Middle frontal gyrus (tissue), 1 donor: ENCODE data around the gene SMTN.
"Not testable (repeated sequence)": the region's sequence is repeated elsewhere in the genome, so short reads cannot be mapped to it uniquely, and the experiment has no call there.

Source experiments
- DNase-seq: peaks from one replicate; pipeline ENCODE4 v3.0.0-alpha.2; 2015; ENCODE audit warnings: low spot score; ENCODE audit errors: extremely low spot score

The SMTN gene

DNA sequence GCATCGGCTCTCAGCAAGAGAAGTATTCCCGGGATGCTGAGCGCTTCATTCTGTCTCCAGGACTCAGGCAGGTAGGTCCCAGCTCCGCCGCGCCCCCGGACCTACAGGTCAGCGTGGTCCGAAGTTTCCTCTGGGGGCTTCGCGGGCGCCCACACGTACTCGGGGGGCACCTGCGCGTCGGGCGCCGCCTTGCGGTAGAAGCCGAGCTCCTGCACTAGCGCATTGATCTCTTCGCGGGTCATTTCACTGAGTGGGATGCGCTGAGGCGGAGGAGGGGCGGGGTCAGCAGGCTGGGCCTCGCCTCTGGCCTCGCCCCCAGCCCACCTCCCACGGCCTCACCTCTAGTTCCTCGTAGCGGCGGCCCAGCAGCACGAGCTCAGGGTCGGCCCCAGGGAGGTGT, 23.8 kb downstream of the SMTN start:
- no peak for DNase-seq

DNA sequence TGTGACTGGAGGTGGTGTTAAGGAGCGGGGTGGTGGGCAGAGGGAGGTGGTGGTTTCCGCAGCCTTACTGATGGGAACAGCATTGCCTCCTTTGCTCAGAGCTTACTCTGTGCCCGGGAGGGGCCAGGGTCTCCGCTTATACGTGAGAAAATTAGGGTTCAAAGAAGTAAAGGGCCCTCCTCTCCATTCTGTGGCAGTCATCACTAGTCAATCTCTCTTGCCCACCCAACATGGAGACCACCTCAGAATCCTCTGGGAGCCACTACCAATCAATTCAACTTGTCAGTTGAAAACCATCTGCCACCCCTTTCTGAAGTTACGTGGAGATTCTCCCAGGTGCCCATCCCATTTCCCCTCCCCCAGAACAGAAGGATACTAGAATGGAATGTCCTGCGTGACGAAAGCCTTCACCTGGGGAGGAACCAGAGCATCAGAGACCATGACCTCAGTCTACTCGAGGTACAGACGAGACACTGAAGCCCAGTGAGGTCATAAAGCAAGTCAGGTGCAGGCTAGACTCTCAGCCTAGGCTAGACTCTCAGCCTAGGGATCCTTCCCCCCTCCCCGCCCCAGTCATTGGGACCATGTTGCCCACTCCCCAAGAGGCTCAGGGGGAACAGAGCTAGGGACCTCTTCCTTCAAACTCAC, 24.3 kb downstream of the SMTN start:
- no peak for DNase-seq

DNA sequence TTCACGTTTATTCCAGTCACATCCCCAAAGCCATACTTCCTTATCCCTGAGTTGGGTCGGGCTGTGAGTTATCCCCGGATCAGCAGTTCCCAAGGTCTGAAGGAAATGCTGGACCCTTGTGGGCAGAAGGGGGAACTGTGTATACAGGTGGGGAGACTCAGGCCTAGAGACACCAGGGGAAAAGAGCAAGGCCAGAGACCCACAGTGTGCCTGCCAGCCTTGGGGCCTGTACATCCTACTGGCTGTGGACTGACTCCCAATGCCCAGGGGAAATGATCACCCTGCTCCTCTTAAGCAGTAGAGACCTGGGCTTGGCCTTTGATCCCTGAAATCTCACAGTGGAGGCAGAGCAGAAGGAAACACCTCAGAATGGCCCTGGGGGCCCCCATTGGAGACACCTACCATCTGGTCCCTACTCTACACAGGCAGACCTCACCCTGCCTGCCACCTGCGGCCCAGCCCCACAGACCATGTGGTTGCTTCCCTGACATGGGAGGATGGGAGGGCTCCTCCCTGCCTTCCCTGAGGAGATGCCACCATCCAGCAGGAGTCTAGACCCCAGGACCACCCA, 25.0 kb downstream of the SMTN start:
- DNase-seq = no peak

DNA sequence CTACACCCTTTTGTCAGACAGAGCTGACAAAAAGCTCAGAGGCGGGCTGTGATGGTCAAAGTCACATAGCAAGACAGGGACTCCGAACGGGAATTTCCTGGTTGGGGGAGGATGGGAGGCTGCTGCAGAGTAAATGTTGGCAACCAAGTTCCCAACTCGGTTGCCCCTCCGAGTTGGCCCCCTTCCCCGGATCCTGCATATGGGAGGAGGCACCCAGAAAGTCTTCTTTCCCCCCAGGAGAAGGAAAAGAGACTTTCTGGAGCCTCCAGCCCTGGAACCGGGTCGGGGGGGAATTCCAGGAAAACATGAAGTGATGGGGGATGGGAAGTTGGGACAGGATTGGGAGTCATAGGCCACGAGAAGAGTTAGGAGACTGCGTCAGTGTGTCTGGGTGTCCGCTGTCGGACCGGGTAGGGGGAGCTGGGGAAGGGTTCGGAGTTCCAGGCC, 25.6 kb downstream of the SMTN start:
- no peak for DNase-seq

DNA sequence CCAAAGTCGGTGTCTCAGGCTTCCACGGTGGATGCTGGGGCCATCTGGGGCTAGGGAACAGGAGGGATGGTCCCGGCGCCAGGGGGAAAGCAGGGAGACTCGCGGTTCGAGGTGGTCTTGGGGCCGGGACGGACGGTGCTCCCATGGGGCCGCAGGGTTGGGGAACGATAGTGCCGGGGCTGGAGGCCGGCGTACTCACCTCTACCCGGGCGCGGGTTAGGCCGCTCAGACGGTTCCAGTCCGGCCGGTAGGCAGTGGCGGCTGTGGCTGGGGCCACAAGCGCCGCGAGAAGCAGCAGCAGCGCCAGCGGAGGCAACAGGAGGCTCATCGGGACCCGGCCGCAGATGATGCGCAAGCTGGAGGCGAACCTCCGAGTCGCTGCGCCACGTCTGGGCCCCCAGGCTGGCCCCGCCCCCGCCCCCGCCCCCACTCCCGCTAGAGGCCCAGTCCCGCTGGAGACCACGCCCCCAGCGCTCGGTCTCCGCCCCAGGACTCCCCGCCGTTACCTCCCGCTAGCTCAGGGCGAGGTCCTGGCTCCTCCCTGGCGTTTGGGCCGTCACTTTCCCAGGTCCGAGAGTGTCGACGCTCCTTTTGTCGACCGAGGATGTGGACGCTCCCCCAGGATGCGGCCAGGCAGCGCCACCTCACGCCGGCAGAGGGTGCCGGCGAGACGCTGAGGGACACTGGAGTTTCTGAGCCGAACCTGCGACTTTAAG, 26.2 kb downstream of the SMTN start, which contains the start of gene SELENOM:
TSS of gene SELENOM (minus strand) at position 391 of the 716 bp plus-strand sequence. CDS start at position 328, 63 bp downstream.
- DNase-seq = peak; percentile 94

DNA sequence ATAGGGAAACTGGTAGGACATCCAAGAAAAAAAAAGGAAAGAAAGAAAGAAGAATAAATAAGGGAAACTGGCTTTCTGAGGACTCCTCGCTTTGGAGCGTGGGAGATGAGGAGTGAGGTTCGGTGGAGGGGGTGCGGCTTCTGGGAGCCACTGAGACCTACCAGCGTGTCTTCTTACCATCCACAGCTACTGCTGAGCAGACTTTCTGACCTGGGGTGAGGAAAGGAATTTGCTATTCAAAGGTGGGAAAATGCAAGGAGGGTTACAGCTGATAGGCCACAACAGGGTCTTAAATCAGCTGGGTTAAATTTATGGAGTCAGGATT, 26.7 kb downstream of the SMTN start:
- DNase-seq = no peak

DNA sequence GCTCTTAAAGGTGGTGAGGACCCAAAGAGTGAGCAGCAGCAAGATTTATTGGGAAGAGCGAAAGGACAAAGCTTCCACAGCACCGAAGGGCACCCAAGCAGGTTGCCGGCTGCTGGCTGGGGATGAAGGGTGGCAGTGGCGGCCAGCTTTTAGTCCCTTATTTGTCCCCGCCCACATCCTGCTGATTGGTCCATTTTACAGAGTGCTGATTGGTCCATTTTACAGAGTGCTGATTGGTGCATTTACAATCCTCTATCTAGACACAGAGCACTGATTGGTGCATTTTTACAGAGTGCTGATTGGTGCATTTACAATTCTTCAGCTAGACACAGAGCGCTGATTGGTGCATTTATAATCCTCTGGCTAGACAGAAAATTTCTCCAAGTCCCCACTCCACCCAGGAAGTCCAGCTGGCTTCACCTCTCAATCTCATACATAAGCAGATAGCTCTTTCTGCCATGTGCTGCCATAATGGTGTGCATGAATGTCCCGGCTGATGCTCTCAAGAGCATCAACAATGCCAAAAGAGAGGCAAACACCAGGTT, 31.5 kb downstream of the SMTN start:
- not testable (repeated sequence) for DNase-seq

DNA sequence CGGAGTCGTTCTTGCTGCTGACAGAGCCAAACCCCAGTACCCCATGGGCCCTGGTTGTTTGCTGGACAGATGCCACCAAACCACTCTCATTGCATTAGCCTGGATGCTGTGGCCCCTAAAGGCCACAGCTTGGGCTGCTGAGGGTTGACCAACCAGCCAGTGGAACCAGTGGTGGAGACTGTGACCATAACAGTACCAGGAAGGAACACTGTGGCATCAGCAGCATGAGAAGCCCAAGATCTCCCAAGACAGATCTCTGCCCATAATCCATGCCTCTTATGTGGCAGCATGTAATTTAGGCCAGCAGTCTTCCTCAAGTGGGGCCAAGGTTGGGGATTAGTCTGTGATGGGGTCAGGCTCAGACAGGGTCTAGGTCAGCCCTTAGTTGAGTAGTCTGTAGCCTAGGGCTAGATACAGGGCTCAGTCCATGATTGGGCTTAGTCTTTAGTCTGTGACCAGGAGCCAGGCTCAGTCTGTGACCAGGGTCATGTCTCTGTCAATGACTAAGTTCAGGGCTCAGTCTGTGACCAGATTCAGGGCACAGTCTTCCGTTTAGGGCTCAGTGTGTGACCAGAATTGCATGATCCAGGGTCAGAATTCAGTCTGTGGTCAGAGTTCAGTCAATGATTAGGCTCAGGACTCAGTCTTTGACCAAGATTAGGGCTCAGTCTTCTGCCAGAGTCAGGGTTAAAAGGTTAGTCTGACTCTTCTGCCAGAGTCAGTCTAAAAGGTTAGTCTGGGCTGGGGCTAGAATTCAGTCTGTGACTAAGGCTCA, 37.1 kb downstream of the SMTN start:
- no peak for DNase-seq

DNA sequence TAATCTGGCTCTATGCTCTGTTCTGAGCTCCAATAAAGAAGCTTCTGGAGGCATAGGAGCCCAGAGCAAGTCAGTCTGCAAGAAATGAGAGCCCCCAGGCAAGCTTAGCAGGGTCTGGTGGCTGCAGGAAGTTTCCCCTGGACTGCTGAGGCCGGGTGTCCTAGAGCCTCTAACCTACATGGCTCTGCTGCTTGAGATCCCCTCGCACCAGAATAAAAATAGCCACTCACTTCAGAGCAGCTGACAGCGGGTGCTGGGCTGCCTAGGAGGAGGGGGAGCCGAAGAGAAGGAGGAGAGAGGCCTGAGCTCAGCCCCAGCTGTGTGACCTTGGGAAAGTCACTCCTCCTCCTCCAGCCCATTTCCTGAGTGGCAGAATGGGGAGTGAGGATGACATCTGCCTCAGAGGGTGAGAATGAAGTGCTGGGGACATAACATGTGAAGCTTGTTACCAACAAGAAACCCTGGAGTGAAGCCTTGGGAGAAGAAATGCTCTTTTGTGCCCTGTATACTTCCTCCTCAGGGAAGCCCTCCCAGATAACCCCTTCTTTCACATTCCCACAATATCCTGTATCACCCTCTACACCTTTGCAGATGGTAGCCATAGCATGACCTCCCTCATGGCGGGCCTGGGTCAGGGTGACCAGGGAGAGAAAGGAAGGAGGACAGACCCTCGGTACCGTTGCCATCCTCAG, 38.1 kb downstream of the SMTN start:
- no peak for DNase-seq

DNA sequence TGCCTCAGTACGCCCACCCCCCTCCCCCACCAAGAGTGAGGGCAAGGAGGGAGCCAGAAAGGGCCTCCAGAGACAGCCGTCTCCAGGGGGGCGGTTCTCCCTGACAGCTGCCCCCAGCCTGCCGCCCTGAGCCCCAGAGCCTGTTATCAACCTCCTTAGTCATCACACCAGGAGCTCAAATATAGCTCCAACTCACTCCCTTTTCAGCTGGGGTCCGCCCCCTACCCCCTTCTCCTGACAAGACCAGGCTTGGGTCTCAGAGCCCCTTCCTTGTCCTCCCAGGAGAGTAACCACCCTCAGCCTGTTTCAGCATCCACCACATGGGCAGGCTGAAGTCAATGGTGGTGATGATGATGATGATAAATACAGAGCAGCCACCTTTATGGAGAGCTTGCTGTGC, 39.1 kb downstream of the SMTN start:
- no peak for DNase-seq

DNA sequence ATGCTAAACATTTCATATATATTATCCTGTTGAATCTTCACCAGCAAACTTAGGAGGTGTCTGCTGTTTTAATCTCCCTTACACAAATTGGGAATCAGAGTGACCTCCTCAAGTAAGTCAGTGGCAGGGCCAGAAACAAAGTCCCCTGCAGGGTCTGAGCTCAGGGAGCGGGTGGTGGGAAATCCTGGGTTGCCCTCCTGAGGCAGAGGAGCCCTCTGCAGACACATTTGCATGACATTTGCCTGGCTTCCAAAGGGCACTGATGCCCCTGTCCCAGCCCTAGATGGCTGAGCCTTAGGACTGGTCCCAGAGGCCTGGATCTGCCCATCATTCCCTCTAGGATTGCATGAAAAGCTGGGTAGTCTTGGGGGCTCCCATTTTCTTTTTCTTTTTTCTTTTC, 39.5 kb downstream of the SMTN start:
- DNase-seq = no peak

DNA sequence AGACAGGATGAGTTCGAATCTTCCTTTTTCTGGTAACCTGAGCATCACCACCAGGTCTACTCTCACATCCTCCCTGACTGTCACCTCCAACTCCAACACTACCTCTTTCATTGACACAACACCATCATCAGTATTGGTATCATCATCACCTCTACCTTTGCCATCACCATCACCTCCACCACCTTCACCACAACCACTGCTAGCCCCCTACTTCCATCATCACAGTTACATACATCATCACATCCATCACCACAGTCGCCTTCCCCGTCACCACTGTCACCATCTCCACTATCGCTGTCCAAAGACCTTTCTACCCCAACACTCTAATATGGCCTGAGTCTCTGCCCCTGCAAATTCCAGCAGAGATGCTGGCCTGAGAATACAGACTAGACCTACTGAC, 40.3 kb downstream of the SMTN start:
- no peak for DNase-seq

DNA sequence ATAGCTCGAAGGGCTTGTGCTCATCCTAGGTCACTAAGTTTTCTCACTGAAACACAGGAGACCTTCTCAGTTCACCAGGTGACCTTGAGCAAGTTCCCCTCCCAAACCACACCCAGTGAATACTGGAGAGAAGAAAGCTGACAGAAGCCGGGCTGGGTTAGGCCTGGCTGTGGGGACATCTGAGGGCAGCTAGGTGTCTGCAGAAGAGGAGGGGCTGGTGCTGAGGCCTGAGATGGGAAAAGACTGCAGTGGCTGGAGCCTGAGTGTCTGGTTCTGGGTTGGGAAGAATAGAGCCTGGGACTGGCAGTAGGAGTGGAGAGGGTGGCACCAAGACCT, 41.0 kb downstream of the SMTN start:
- DNase-seq = no peak

DNA sequence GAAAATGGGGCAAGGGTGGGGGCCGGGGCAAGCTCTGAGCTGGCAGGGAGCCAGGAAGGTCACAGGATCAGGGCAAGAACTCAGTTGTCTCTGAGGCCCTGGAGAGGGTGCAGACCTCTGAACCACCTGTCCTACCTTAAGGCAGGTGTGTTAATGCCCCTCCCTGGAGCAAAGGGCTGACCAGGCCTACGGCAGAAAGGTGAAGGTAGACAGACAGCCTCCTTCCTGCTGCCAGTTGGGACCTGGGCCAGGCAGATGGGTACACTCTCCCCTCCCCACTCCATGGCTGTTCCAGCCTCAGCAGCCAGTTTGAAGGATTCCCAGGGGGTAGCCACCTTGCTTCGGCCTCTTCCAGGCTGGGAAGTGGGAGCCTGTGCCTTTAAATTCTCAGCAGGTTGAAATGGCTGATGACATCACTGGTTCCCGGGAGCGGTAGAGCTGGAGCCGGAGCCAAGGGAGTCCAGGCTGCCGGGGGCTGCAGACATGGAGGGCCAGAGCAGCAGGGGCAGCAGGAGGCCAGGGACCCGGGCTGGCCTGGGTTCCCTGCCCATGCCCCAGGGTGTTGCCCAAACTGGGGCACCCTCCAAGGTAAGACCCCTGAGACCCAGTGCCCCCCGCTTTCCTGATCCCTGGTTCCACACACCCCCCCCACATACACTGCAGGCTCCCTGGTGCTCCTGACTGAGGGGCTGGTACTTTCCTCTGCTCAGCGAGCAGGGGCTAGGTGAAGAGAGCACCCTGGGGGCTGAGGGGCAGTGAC, 41.6 kb downstream of the SMTN start, which contains the start of gene INPP5J:
TSS of gene INPP5J (plus strand) at position 435 of the 760 bp plus-strand sequence. CDS start at position 484, 49 bp downstream.
- peak; percentile 39 for DNase-seq

DNA sequence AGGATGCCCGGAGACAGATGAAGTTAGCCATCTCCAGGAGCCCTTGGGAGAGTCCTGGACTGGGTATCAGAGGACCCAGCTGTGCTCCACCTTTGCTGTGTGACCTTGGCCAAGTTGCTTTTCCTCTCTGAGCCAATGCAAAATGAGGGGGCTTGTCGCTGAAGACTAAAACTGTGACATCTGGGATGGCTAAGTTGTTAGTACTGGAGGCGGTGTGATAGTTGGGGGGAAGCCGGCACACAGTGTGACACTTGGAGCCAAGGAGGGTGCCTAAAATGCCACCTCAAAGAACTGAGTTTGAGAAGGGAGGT, 42.1 kb downstream of the SMTN start:
- DNase-seq = no peak

DNA sequence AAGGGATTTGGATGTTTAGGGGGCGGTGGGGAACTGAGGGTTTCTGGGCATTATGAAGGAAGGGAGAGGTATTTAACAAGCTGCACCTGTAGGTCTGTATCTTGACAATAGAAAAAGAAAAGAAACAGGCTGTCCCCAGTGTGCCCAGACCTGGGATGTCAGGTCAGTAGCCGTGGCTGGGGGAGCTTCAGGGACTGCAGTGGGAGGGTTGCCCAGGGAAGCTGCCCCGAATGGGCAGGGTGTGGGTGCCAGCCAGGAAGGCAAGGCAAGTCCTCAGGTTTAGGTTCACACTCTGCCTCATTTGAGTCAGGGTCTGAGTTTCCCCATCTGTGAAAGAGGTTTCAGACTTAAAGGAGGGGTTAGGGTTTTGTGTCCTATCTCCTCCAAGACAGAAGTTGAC, 43.2 kb downstream of the SMTN start:
- DNase-seq = no peak

DNA sequence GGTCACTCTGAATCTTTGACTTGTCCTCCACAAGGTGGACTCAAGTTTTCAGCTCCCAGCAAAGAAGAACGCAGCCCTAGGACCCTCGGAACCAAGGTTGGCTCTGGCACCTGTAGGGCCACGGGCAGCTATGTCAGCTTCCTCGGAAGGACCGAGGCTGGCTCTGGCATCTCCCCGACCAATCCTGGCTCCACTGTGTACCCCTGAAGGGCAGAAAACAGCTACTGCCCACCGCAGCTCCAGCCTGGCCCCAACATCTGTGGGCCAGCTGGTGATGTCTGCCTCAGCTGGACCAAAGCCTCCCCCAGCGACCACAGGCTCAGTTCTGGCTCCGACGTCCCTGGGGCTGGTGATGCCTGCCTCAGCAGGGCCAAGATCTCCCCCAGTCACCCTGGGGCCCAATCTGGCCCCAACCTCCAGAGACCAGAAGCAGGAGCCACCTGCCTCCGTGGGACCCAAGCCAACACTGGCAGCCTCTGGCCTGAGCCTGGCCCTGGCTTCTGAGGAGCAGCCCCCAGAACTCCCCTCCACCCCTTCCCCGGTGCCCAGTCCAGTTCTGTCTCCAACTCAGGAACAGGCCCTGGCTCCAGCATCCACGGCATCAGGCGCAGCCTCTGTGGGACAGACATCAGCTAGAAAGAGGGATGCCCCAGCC, 43.8 kb downstream of the SMTN start:
- DNase-seq = no peak

DNA sequence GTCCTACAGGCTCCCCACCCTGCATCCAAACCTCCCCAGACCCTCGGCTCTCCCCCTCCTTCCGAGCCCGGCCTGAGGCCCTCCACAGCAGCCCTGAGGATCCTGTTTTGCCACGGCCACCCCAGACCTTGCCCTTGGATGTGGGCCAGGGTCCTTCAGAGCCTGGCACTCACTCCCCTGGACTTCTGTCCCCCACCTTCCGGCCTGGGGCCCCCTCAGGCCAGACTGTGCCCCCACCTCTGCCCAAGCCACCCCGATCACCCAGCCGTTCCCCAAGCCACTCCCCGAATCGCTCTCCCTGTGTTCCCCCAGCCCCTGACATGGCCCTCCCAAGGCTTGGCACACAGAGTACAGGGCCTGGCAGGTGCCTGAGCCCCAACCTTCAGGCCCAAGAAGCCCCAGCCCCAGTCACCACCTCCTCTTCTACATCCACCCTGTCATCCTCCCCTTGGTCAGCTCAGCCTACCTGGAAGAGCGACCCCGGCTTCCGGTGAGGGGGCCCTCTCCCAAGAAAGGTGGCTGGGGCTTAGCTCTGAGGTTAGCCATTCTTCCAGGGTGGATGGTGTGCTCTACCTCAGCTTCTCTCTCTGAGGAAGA, 44.5 kb downstream of the SMTN start:
- no peak for DNase-seq

DNA sequence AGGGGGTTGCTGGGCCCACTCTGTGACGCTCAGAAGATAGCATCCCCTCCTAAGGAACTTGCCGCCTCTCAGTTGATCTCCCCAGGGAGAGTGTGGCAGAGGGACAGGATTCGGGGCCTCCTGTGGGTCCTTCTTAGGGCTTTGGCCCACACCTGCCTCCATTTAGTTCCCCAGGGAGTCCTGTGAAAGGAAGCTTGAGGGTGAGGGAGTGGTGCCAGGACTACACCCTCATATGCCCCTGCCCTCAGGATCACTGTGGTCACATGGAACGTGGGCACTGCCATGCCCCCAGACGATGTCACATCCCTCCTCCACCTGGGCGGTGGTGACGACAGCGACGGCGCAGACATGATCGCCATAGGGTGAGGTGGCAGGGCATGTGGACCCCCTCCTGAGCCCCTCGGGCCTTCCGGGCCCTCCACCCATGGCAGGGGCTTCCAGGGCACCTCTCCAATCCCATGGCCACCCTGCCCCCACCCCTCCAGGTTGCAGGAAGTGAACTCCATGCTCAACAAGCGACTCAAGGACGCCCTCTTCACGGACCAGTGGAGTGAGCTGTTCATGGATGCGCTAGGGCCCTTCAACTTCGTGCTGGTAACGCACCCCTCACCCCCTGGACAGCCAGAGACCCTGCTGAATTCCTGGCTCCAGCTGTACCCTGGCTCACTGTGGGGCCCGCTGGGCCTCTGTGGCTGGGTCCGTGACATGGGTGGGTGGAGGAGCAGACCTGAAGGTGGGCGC, 45.2 kb downstream of the SMTN start:
- DNase-seq = no peak
